DMS153 (cell line): ENCODE measurements around the gene GRM2.

Experiments
- DNase-seq: peaks from one replicate; lab custom pipeline; 2025; lab: John Stamatoyannopoulos, UW

Gene GRM2

DNA sequence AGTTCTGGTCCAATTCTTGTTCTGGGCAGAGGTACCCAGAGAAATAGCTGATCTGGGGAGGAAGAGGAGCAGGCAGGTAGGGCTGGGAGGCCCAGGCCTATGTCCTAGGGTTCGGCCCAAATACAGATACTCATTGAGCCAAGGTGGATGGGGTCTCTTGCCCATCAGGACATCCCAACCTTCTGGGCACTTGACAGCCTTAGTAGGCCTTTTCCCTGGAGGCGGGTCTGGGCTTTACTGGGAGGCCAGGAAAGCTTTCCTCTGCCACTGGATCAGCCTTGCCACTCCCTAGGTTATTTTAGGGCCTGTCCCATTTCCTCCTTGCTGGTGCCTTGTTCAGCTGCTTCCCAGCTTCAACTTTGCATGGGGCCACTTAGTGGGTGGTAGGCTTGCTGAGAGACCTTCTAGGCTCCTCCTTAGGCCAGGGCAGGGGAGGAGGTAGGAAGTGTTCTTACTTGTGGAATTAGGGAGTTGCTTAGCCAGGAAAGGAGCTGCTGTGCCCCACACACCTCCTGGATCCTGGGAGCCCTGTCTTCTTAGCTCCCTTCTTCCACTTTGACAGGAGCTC, 26.1 kb upstream of the GRM2 start:
- DNase-seq = no peak

DNA sequence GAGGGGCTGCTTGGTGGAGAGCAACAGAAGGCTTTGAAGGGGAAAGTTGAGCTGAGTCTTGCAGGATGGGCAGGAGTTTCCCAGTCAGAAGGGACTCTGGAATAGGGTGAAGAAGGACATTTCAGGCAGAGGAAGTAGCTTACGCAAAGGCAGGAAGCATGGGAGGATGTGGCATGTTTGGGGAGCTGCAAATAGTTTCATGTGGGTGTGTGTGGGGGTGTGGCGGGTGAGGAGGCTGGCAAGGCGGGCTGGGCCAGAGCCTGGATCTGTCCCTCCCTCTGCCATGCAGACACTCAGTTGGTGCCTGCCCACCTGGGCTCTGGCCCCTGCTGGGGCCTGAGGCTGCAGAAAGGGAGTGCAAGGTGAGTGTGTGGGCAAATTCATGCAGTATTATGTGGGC, 25.4 kb upstream of the GRM2 start:
- no peak for DNase-seq

DNA sequence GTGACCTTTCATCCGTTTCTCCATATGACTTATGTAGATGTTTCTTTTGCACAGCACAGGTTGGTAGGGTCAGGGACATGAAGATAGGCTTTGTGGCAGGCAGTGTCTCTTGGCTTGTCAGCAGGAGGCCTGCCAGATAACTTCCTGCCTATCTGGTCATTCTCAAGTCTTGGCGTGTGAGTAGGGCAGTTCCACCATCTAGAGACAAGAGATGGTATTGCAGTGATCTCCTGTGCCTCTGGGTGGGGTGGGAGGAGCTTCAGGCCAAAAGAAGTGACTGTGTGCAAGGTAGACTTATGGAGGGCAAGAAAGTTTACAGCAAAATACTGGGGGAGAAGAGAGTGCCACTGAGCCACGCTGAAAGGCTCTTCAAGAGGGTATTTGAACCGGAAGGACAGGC, 24.8 kb upstream of the GRM2 start:
- peak; percentile 39 for DNase-seq

DNA sequence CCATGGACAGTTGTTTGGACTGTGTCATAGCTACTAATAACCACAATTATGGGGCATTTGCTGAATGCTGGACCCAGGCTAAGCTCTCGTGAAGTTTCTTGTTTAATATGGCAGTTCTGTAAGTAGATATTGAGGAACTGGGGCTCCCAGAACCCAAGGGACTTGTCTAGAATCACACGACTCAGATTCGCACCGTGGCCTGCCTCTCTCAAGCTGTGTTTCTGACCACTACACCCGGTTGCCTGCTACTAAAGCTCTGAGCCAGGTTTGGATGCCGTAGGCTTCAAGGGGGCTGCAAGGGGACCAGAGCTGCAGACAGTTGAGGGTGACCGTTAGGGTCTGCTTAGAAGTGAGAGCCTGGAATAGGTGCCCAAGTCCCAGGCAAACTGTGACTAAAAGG, 24.3 kb upstream of the GRM2 start:
- no peak for DNase-seq

DNA sequence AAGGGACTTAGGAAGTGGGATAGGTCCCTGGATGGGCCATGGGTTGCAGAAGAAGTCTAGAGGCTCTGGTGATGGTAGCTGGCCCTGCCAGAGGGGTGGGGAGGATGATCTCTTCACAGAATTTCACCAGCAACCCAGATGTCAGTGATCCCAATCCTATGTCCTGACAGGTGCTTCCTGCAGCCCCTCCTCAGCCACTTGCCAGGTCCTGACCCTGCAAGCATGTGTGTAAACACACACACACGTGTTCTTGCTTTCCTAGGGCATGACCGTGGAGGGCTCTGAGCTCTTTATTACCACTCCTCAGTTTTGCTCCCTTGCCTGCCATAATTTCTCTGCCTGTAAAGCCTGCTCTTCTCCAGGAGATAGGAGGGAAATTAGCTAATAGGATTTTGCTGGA, 23.3 kb upstream of the GRM2 start:
- no peak for DNase-seq

DNA sequence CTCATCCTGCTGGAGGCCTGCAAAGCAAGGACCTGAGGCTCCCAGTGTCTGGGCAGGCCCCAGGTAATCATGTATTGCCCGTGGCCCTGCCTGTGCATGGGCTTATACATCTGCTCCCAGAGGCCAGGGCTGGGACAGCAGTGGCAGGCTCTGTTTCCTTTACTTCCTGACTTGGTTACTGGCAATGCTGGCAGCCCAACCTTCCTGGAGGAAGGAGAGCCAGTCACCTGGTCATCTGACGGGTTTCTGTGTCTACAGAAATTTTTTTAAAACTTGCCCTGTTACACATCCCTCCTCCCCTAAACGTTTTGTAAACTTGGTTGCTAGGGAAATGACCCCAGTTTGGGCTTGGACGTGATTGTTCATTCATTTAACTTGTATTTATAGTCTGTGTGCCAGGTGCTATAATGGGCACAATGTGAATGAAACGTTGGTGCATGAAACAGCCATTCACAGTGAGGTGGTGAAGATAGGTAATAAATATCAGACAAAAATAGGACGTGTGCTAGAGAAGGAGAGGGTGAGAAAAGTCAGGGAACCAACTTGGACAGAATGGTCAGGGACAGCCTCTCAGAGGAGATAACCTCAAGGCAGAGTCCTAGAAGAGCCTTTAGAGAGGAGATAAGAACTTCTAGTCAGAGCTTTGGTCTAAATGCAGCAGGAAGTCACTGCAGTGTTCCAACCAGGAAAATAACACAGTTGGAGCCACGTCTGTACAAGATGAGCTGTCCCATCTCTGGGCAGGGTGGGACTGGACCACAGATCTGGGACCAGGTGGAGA, 21.7 kb upstream of the GRM2 start:
- no peak for DNase-seq

DNA sequence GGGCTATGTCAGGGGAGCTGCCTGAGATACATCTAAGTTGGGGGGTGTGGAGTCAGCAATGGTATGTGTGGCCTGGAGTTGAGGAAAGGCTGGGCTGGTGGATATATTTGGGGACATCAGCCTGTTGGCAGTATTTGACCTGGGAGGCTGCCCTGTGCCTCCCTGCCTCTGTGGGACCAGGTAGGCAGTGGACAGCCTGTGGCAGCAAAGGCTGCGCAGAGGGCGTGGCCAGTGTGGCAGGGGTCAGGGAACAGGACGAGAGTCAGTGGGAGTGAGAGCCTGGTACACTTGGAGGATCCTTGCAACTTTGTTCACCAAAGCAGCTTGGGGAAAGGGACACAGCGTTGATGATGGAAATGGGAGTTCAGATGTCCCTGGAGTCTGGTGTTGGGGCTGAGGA, 20.8 kb upstream of the GRM2 start:
- no peak for DNase-seq

DNA sequence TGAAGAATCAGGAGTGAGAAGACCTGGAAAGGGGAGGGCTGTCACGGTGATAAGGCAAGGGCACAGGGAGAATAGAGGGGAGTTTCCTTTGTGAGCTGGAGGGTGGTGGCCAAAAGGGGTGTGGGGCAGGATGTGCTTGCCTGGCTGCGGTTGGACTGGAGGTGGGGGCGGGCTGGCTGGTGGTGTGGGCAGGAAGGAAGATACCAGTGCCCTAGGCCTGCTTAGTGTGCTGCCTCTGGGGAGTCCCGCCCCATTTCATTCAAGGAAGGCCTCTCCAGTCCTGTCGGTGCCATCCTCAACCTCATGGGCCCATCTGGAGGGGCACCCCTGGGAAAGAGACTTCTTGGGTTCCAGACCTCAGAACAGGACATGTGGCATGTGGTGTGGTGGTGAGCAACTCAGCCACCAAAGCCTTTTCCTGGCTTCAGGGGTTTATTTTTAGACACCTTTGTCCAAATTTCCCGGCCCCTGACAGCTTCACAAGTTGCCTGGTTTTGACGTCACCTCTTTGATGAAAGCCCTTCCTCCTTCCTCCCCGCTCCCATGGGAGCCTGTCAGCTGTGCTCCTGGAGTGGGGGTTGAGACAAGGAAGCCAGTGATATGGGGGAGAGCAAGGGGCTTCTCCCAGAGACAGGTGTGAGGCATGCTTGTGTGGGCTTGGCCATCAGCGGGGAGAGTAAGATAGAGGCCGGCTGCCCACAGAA, 20.2 kb upstream of the GRM2 start:
- no peak for DNase-seq

DNA sequence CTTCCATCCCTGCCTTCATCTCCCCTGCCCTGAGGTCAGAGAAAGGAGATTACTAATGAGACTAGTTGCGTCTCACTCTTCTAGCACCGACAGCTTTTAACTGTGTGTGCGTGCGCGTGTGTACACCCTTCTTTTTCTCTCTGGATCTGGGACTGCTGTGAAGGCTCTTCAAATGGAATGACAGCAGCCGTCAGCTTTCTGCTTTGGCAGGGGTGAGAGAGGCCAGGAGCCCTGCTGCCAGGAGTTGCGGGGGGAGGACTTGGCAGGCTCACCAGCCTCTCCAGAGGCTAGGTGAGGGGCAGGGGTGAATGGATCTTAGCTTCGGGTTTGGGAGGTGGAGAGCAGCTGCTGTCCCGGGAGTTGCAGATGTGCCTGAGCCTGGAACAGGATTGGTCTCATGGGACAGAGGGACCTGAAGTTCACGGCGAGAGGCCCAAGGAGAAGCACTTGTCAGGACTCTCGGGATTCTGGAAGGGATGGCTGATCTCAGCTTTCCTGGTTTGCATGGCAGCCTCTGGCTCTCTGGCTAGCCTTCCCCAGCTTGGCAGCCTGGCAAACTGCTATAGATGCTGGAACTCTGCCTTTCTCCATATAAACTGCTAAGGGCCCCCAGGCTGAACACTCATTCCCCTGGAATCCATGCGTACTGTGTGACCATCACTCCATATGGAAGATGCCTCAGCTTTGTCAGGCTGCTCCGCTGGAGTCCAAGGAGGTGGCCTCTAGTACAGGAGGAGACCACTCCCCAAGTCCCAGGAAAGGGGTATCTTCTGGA, 19.2 kb upstream of the GRM2 start:
- DNase-seq = no peak

DNA sequence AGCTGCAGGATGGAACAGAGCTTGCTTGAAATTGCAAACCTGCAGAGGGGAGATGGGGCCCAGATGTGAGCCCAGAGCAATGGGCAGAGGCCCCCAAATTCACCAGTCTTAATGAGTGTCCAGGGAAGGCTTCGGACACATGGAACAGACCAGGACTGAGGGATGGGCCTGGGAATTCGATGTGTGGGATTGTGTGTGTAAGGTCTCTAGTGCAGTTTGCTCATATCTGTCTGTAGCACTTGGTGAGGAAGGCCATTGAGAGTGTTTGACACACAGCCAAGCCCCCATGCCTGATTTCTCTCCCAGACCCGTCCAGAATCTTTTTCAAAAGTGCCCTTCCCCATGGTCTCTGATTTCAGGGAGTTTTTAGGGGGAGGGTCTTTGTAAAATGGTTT, 18.7 kb upstream of the GRM2 start:
- no peak for DNase-seq

DNA sequence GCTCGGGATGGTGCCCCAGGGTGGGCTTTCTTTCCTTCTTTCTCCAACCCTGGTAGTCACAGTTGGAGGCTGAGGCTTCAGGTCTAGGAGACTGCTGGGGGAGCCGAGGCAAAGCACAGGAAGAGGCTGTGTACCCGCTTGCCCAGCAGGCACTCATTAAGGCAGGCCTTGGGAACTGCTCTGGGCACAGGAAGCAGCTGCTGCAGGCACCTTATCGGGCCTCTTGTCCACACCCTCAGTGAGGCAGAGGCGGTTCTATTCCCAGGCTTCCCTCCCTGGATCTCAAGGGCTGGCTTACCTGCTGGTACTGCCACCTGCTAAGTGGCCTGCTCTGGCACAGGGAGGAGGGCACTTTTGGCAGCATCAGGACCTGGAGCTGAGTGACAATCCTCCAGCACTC, 15.8 kb upstream of the GRM2 start:
- DNase-seq = no peak

DNA sequence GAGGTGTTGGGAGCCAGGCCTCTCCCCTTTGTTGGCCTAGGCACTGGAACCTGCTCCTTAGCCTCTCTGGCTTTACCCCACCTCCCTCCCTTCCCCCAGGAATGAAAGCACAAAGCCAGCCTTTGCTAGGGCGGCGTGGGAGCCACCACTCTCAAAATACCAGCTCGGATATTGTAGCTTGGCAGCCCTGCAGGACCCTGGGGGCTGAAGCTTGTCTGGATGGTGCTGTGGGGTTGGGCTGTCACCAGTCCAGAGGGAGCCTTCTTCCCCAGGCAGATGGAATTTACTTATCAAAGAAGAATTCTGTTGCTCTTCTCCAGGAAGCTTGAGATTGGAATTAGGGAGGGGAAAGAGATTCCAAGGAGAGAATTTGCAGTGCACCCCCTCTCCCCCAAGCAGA, 14.9 kb upstream of the GRM2 start:
- no peak for DNase-seq

DNA sequence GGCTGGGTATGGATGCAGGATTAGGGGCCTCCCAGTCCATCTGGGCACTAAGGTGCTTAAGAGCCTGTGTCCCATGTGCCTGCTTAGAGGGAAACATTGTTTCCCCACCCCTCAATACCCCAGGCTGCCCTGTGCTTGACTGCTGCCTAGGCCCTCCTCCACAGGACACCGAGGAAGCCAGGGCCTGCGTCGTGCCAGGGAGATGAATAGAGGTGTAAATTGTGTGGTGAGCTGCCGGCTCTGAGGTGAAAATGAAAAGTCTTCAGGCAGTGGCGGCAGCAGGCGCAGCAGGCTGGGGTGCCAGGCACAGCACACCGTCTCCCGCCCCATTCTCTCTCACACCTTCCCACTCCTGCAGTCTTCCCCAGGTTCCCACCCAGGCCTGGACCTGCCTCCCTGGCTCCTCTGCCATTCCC, 13.9 kb upstream of the GRM2 start:
- no peak for DNase-seq

DNA sequence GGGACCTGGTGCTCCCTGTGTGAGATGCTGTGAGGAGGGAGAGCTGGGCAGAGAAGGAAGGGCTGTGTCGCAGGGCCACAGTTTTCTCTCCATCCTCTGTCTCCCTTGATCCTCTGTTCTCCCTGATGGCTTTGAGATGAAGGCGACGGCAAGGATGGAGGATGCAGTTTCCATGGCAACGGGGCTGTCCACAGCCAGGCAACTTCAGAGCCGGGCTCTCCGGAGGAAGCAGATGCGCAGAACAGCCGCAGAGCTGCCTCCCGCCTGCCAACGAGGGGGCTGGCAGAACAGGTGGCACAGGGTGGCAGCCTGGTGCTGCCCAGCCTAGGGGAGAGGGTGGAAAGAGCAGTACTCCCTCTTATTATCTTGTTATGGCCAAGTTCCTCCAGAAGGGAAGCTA, 9.9 kb upstream of the GRM2 start:
- no peak for DNase-seq

DNA sequence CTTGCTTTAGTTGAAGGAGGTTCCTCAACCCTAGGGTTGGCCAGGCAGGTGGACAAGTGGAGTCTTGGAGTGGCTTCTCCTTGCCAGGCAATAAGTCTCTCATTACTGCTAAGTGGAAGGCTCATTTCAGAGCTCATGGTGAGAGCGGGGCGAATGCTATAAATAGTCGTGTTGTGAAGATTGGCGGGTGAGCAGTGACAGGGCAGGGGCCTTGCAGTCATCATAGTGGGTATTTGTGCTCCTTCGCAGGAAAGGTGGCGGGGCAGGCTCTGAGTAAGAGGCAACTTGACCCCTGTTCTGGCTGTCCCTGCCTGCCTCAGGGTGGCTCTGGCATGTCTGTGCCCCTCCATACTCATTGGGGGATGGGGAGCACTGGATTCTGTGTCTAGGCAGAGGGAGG, 8.7 kb upstream of the GRM2 start:
- no peak for DNase-seq

DNA sequence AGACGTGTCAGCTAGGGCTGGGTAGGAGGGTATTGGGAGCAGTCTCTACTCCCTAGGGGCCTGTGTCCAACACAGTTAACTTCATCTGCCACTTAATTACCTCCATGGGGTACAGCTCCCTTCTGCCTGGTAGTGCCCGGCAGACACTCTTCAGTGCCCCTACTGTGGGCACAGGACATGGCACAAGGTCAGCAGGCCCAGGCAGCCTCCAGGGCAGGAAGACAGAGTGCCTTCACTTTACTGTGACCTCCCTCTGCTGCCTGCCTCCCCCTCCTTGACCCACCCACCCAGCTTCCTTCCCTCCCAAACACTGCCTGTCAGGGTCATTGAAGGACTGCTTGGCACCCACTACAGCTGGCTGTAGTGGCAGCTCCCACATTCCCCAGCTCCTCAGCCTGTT, 6.5 kb upstream of the GRM2 start:
- no peak for DNase-seq

DNA sequence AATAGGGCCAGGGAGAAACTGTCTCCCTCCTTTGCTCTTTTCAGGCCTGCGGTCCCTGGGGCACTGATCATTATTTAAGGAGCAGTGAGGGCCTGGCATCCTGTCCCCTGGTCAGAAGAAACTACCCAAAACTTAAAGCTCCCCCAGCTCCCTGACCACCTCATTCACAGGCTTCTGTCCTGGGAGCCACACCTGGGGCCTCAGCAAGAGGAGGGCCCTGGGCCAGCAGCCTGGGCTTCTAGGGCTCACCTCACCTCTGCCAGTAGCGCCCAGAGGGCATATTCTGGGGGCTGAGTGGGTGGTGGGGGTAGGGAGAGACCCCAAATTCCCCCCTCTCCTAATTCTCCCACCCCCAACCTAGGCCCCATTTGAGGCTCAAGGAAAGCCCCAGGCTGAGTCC, 4.7 kb upstream of the GRM2 start:
- DNase-seq = no peak

DNA sequence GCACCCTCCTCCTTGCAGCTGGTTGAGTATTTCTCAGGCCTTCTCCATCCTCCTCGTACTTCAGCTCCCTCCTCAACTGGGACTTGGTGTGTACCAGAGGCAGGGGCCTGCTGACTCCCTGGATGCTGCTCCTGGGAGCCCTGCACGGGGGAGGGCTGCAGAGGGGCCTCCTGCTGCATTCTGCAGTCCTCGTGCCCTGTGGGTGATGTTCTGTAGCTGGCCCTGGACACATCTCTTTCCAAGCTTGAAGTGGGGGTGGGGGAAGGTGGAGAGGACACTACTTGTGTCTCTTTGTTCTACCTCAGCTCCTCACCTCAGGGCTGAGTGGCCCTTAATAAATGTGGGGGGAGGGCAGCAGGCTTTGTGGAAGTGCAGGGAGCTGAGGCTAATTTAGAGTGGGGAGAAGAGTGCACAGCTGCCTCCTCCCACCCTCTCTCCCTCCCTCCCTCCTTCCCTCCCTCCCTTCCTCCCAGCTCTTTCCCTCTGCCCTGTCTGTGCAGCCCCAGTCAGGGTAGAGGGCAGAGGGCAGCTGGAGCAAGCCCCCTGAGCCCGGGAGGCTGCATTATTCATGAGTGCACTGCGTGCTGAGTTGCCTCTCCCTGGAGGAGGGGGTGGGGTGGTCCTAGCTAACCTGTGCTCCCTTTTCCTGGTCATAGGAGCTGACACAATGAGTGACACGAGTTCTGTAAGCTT, 3.7 kb upstream of the GRM2 start:
- no peak for DNase-seq

DNA sequence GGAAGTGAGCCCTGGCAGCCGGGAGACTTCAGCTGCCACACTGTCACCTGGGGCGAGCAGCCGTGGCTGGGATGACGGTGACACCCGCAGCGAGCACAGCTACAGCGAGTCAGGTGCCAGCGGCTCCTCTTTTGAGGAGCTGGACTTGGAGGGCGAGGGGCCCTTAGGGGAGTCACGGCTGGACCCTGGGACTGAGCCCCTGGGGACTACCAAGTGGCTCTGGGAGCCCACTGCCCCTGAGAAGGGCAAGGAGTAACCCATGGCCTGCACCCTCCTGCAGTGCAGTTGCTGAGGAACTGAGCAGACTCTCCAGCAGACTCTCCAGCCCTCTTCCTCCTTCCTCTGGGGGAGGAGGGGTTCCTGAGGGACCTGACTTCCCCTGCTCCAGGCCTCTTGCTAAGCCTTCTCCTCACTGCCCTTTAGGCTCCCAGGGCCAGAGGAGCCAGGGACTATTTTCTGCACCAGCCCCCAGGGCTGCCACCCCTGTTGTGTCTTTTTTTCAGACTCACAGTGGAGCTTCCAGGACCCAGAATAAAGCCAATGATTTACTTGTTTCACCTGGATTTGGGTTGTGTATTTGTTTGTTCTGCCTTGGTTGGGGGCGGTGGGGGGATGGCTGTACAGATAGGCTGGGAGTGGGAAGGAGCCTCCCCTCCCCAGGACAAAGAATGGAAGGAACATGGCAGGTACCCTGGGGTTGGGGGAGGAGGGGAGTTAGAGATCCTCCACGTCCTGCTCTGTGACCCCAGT, 2.9 kb upstream of the GRM2 start:
- DNase-seq = no peak

DNA sequence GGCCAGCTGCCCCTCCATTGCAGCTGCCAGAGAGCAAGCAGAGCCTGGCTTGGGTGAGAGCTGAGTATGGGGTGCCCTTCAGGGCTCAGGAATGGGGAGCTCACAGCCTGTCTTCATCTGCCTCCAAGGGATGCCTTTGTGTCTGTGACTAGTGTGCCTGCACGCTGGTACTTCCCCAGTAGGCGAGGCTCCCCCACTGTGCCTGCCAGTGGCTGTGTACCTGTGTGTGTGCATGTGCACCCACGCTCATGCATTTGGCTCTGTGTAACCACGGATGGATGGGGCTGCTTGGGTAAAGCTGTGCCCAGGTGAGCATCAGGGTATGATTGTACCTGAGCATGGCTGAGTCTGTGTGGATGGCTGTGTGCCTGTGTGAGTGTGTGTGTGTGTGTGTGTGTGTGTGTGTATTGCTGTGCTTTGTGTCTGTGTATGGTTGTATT, 2.3 kb upstream of the GRM2 start:
- DNase-seq = no peak

DNA sequence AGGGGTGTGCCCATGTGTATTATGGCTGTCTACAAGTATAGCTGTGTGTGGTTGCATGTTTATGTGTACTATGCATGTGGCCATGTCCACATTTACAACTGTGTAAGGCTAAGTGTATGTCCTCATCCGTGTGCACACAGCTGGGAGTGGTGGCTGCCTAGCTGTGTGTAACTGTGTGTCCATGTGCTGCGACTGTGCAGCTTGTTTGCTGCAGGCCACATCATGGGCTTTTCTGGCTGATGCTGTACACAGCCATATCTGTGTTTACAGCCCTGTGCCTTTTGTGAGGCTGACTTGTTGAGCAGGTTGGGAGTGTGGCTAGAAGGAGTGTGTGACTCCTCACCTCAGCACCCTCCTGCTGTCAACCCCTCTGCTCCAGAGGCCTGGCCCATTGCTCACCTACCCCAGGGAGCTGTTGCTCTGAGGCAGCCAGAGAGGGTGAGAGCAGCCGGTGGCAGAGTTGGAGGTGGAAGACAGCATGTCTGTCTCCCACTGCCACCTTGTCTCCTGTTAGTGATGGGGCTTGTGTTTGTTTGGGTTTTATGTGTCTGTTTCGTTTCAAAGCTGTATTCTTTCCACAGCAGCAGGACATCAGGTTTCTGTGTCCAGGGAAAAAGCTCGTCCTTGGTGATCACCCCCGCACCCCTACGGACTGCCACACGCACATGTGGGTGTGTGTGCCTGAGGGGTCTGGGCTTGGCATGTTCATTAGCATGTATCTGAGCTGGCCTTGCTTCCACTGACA, 1.4 kb upstream of the GRM2 start:
- no peak for DNase-seq
